Measurements from ENCODE around the gene G3BP1.
"Not testable (repeated sequence)": the region's sequence is repeated elsewhere in the genome, so short reads cannot be mapped to it uniquely, and the experiment has no call there.

Gene G3BP1

GRCh38 chr5:151771259-151772028 lies at the start of gene G3BP1:
G3BP1 (plus strand) TSS chr5:151771954; CDS start chr5:151786621, 14,667 bp downstream.
- DNase-seq: peak; percentile 99

DNA sequence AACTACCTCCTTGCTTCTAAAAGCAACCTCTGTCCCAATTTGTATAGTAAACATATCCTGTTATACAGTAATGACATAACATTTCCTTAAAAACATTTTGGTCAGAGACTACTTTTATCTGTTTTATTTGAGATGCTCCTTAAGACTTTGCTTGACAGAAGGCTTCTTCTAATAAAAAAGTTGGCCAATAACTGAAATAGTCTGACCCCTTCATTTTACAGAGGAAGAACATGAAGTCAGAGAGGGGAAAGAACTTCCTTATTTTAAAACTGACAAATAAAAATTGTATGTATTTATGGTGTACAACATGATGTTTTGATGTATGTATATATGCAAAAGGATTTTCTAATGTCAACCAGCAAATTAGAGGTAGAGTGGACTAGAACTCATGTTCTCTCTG lies 49.2 kb upstream of the G3BP1 start:
- DNase-seq: no peak

DNA sequence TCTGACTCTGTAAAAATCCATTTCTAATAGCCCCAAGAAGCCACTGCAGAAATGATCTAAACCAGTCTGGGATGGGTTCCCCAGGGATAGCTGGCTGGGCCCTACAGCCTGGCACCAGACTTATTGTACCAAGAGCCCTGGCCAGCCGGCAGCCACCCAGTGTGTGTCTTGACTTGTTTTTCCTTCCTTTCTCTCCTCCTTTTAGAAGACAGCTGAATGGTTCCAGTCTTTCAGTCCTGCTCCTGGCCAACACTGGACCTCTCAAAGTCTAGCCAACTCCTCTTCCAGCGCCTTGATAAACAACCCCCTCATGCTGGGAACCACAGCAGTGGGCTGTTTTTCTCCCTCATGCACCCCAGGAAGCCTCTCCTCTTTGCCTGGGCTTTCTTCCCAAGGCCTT lies 47.4 kb upstream of the G3BP1 start:
- DNase-seq: no peak

GRCh38 chr5:151729597-151729996 lies 42.2 kb upstream of the G3BP1 start:
- not testable (repeated sequence) for DNase-seq

DNA sequence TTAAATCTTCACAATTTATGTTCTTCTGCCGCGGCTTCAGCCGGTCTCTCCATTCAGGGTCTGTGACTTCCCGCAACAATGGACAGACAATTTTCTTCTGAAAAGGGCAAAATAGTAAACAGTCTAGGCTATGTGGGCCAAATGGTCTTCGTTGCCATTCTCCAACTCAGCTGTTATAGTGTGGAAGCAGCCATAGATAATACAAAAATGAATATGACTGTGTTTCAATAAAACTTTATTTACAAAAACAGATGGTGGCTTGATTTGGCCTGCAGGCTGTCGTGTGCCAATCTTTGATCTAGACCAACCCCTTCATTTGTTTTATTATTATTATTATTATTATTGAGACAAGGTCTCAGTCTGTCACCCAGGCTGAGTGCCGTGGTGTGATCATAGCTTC lies 41.4 kb upstream of the G3BP1 start:
- no peak for DNase-seq

DNA sequence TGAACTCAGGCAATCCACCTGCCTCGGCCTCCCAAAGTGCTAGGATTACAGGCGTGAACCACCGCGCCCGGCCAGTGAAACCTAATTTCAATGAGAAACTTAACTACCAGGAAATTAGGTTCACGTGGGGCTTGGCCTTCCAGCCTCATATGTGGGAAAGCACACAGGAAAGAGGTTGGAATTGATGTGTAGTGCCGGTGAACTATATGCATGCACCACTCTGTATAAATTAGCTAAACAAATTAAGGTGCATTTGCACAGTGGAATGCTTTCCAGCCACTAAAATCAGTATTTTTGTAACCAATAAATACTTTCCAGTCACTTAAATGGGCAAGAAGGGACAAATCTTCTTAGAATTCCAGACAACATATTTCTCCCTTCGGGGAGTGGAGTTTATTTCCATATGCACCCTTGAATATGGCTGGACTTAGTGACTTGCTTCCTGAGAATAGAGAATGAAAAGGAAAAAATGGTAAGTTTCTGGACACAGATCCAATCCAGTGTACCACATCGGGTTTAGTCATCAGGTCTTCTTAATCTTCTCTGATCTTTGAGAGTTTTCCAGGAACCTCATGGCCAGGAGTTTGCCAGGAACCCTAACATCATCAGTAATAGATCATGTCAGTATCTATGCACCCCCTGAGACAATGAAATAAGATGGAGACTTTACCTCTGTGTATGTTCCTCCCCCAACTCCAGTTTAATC lies 38.2 kb upstream of the G3BP1 start:
- no peak for DNase-seq

DNA sequence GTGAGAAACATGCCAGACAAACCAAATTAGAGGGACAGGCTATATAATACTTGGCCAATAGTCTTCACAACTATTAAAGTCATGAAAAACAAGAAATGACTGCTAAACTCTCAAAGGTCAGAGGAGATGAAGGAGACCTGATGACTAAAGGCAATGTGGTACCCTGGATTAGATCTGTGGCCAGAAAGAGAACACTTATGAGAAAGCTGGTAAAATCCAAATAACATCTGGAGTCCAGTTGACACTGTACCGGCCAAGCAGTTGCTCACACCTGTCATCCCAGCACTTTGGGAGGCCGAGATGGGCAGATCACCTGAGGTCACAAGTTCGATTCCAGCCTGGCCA lies 37.7 kb upstream of the G3BP1 start:
- no peak for DNase-seq

- no peak for DNase-seq
These were observed 36.1 kb upstream of the G3BP1 start for GRCh38 chr5:151735646-151736045.

- DNase-seq: no peak
These were observed 34.3 kb upstream of the G3BP1 start for GRCh38 chr5:151737431-151737830.

DNA sequence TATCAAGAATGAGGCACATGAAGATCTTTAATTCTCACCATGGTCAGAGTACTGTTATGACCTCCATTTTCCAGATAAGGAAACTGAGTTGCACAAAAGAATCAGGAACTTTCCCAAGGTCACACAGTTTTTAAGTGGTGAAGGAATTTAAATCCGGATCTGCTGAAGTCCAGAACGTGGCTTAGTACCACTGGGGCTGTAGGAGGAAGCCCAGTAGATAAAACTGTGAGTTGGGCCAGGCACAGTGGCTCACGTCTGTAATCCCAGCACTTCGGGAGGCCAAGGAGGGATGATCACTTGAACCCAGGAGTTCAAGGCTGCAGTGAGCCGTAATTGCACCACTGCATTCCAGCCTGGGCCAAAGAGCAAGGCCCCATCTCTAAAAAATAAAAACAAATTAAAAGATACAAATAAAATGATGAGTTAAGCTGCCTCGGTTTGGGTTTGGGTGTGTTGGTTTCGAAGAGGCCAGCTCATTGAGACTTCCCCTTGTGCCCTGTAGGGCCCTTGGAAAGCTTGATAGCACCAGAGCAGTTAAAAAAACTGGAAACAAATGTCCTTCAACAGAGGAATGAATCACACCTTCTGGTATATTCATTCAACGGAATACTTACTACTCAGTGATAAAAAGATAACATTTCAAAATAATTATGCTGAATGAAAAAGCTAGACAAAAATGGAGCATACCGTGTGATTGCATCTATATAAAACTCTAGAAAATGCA lies 33.5 kb upstream of the G3BP1 start:
- DNase-seq: no peak

GRCh38 chr5:151739395-151739794 lies 32.4 kb upstream of the G3BP1 start:
- DNase-seq: no peak

GRCh38 chr5:151739939-151740335 lies 31.8 kb upstream of the G3BP1 start:
- DNase-seq: no peak

DNA sequence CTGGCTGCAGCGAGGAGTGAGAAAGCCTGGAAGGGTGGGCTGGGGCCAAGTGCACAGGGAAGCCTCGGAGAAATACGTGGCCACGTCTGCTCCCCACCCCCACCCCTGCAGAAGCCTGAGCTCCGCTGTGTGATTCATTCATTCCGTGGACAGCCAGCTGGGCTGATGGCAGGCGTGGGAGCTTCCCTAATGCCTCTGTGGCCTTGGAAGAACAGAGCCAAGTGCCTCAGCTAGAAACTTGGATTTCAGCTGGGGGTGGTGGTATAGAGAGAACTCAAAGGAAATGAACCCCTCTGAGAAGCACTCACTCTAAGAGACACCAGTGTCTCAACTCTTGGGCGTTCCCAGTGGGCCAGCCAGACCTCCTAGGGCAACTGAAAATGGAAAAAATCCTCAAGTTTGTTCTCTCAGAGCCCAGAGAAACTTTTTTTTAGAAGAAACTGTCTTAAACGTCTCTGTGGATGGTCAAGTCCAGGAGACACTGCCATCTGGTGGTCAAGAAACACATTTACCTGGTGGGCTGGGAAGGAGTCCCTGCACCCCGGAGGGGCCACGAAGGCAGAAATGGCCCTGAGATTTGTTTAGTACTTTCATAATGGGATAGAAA lies 31.3 kb upstream of the G3BP1 start:
- peak; percentile 9 for DNase-seq

GRCh38 chr5:151740958-151741373 lies 30.8 kb upstream of the G3BP1 start:
- no peak for DNase-seq

- DNase-seq: no peak
These were observed 29.9 kb upstream of the G3BP1 start for GRCh38 chr5:151741678-151742423.

- DNase-seq: no peak
These were observed 28.9 kb upstream of the G3BP1 start for GRCh38 chr5:151742870-151743294.

GRCh38 chr5:151743530-151743929 lies 28.2 kb upstream of the G3BP1 start:
- no peak for DNase-seq

- DNase-seq: no peak
These were observed 26.6 kb upstream of the G3BP1 start for GRCh38 chr5:151745071-151745705.

DNA sequence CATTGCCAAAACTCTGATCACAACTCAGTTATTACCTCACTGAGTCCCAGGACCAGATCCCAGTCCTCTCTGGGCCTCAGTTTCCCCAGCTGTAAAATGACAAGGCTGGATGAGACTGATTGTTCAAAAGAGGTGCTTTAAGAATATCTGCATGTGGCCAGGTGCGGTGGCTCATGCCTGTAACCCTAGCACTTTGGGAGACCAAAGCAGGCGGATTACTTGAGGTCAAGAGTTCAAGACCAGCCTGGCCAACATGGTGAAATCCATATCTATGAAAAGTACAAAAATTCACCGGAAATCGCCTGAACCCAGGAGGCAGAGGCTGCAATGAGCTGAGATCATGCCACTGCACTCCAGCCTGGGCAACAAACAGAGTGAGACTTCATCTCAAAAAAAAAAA lies 21.6 kb upstream of the G3BP1 start:
- no peak for DNase-seq

GRCh38 chr5:151751091-151751490 lies 20.7 kb upstream of the G3BP1 start:
- DNase-seq: no peak

- DNase-seq: no peak
These were observed 20.2 kb upstream of the G3BP1 start for GRCh38 chr5:151751593-151751992.

GRCh38 chr5:151755383-151755782 lies 16.4 kb upstream of the G3BP1 start:
- no peak for DNase-seq

All from NCI-H1105 (cell line).